ENCODE measurements around the gene GSTA3. TPM values are rescaled to one million over a fixed set of nuclear protein-coding genes. Genes with fewer than 3 reads are reported as not detected.

GSTA3 gene
- total RNA-seq, 1 donor from 2014 or later = not detected

DNA sequence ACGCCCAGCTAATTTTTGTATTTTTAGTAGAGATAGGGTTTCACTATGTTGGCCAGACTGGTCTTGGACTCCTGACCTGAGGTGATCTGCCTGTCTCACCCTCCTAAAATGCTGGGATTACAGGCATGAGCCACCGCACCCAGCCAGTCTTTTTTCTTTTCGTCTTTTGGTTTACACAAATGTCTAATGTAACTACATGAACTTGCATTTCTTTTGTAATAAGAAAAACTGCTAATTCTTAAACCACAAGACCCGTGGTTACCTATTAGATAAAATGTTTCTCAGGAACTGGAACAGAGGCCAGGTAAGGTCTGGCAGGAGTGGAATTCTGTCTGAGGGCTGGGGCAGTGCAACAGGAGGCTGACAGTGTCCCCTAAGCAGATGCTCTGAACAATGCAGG is 32.7 kb upstream of the GSTA3 start:
- no peak for DNase-seq (ENCODE audit: low read depth)
- H3K27me3 ChIP-seq (ENCODE audit: control insufficient read depth, insufficient read depth, low read length) = peaks cover 2% of the 10 kb centered on the region
- no peaks in the 10 kb centered on the region for H3K36me3 ChIP-seq (ENCODE audit: control insufficient read depth, insufficient read depth, low read length)
- no peak overlapping the region for H3K4me3 ChIP-seq (ENCODE audit: low read depth, low read length)
- no peak for FAIRE-seq
- TF ChIP-seq, protein P1, sequence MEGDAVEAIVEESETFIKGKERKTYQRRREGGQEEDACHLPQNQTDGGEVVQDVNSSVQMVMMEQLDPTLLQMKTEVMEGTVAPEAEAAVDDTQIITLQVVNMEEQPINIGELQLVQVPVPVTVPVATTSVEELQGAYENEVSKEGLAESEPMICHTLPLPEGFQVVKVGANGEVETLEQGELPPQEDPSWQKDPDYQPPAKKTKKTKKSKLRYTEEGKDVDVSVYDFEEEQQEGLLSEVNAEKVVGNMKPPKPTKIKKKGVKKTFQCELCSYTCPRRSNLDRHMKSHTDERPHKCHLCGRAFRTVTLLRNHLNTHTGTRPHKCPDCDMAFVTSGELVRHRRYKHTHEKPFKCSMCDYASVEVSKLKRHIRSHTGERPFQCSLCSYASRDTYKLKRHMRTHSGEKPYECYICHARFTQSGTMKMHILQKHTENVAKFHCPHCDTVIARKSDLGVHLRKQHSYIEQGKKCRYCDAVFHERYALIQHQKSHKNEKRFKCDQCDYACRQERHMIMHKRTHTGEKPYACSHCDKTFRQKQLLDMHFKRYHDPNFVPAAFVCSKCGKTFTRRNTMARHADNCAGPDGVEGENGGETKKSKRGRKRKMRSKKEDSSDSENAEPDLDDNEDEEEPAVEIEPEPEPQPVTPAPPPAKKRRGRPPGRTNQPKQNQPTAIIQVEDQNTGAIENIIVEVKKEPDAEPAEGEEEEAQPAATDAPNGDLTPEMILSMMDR (IDR thresholded peaks at IDR 0.05; ENCODE audit: insufficient read depth, low read length, severe bottlenecking) = no peak

DNA sequence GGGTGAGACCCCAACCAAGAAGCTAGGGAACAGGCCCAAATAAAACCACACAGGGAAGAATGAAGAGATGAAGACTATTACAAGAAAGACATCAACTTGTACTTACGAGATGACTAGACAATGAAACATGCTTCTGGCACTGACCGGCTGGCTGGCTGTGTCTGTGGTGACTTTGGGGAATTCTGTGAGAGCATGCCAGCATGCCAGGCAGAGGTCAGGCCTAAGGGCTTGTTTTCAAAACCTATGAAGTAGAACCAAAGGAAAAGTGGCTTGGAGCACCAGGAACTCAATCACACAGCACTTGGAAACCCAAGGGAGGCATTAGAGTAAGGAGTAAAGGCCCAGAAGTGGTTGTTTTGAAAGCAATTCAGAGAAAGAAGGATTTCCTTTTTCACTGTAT is 28.4 kb upstream of the GSTA3 start:
- FAIRE-seq (no peak), DNase-seq (ENCODE audit: low read depth) (no peak)
- H3K36me3 ChIP-seq (ENCODE audit: control insufficient read depth, insufficient read depth, low read length) = no peaks in the 10 kb centered on the region
- TF ChIP-seq, protein P1 (IDR thresholded peaks at IDR 0.05; ENCODE audit: insufficient read depth, low read length, severe bottlenecking) = no peak
- no peaks in the 10 kb centered on the region for H3K27me3 ChIP-seq (ENCODE audit: control insufficient read depth, insufficient read depth, low read length)
- no peak overlapping the region for H3K4me3 ChIP-seq (ENCODE audit: low read depth, low read length)

DNA sequence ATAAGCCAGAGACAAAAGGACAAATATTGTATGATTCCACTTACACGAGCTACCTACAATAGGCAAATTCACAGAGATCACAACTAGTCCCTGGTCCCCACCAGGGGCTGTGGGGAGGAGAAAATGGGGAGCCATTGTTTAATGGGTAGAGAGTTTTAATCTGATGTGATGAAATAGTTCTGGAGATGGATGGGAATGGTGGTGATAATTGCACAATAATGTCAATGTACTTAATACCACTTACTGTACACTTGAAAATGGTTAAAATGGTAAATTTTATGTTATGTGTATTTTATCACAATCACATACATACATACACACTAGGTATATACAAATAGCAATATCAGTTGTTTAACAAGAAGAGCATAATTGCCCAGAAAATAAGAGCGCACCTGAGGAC is 24.3 kb upstream of the GSTA3 start:
- FAIRE-seq (no peak), DNase-seq (ENCODE audit: low read depth) (no peak)
- no peaks in the 10 kb centered on the region for H3K27me3 ChIP-seq (ENCODE audit: control insufficient read depth, insufficient read depth, low read length)
- TF ChIP-seq, protein P1 (IDR thresholded peaks at IDR 0.05; ENCODE audit: insufficient read depth, low read length, severe bottlenecking) = no peak
- H3K36me3 ChIP-seq (ENCODE audit: control insufficient read depth, insufficient read depth, low read length) = no peaks in the 10 kb centered on the region
- no peak overlapping the region for H3K4me3 ChIP-seq (ENCODE audit: low read depth, low read length)

DNA sequence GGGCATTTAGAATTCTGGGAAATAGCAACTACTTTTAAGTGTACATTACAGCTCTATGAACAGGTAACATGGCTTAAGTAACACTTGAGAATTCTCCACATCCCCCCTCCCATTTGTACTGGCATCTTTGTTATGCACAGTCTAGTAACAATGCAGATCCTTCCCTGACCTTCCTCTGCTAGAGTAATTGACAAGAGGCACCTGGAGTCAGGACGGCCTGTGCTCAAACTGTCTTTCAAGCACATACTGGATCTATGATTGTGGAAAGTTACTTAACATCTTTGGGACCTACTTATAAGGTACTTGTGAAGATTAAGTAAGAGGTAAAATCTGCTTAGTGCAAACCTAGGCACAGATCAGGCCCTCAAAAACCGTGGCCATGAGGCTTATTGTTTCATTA is 21.9 kb upstream of the GSTA3 start:
- FAIRE-seq = no peak
- Histone ChIP-seq H3K4me3 (ENCODE audit: low read depth, low read length) (no peak overlapping the region), H3K27me3 (ENCODE audit: control insufficient read depth, insufficient read depth, low read length) (no peaks in the 10 kb centered on the region), H3K36me3 (ENCODE audit: control insufficient read depth, insufficient read depth, low read length) (no peaks in the 10 kb centered on the region)
- no peak for DNase-seq (ENCODE audit: low read depth)
- TF ChIP-seq, protein P1 (IDR thresholded peaks at IDR 0.05; ENCODE audit: insufficient read depth, low read length, severe bottlenecking) = no peak

DNA sequence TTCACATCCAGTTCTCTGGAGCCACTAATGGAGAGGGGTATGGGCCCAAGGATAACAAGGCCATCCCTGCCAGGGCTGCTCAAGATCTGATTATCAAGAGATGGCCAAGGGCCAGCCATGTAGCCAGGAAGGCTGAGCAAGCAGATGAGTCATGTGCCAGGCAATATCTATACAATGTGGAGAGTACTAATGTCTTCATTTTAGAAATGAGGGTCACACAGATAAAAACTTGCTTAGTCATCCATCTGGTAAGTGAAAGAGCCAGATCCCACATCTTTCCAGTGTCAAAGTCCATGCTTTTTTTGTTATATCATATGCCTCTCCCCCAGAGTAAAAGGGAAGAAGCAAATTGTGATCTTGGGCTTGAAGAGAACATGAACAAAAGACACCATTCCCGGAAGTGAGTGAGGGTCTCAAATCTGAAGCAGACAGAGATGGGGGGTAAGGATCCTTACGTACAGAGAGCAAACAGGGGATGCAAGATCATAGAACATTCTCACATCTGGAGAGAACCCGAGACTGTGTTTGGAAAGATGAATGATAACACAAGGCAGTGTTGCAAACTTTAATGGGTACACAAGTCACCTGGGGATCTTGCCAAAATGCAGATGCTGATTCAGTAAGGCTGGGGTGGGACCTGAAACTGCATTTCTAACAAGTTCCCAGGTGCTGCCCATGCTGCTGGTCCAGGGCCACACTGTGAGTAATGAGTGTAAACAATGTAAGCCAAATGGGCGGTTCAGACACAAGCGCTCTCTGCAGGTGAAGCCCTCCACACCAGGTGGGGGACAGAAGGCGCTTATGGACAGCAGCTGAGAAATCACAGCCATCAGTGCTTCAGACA is 20.0 kb upstream of the GSTA3 start:
- FAIRE-seq (no peak), DNase-seq (ENCODE audit: low read depth) (peak; percentile 95)
- TF ChIP-seq, protein P1 (IDR thresholded peaks at IDR 0.05; ENCODE audit: insufficient read depth, low read length, severe bottlenecking) = peak; percentile 13

DNA sequence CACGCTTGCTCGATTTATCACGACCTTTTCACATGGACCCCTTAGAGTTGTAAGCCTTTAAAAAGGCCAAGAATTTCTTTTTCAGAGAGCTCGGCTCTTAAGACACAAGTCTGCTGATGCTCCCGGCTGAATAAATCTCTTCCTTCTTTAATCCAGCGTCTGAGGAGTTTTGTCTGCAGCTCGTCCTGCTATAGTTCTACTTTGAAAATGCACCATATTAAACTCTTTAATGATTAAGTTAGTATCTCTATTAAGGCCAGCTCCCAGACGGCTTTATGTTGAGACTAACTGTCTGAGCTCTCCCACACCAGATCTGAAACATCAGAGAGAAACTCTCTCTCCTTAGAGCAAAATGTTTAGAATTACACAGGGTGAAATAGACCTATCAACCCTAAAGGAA is 18.0 kb upstream of the GSTA3 start:
- no peaks in the 10 kb centered on the region for H3K36me3 ChIP-seq (ENCODE audit: control insufficient read depth, insufficient read depth, low read length)
- TF ChIP-seq, protein P1 (IDR thresholded peaks at IDR 0.05; ENCODE audit: insufficient read depth, low read length, severe bottlenecking) = no peak
- no peak overlapping the region for H3K4me3 ChIP-seq (ENCODE audit: low read depth, low read length)
- no peak for DNase-seq (ENCODE audit: low read depth)
- no peaks in the 10 kb centered on the region for H3K27me3 ChIP-seq (ENCODE audit: control insufficient read depth, insufficient read depth, low read length)
- no peak for FAIRE-seq

More for the DNA sequence above, 20.0 kb upstream of the GSTA3 start:
- Histone ChIP-seq H3K36me3 (ENCODE audit: control insufficient read depth, insufficient read depth, low read length) (no peaks in the 10 kb centered on the region), H3K4me3 (ENCODE audit: low read depth, low read length) (no peak overlapping the region), H3K27me3 (ENCODE audit: control insufficient read depth, insufficient read depth, low read length) (no peaks in the 10 kb centered on the region)
